SK-N-MC (cell line): Measurements from ENCODE around the gene MAP3K21.

ENCODE experiments used
- DNase-seq: peaks from one replicate; pipeline ENCODE4 v3.0.0-alpha.2; 2011; ENCODE audit warnings: low read depth, low spot score
- H3K27ac ChIP-seq: fragments of 200-600 bp; sonication (generic); 2 replicates; pipeline ENCODE4 v1.5.1; 2016; ENCODE audit warnings: mixed run types
- H3K36me3 ChIP-seq: fragments of 200-600 bp; sonication (generic); 2 replicates; pipeline ENCODE4 v1.6.1; 2017; ENCODE audit warnings: antibody characterized with exemption, low read length, mixed read lengths; ENCODE audit not compliant: insufficient read depth
- H3K4me3 ChIP-seq: fragments of 200-600 bp; sonication (generic); 2 replicates; pipeline ENCODE4 v1.5.1; 2016
- H3K9ac ChIP-seq: fragments of 200-600 bp; sonication (generic); 2 replicates; pipeline ENCODE4 v1.8.0; 2017; ENCODE audit warnings: mixed run types, mixed read lengths; ENCODE audit not compliant: insufficient read length
- H3K9me3 ChIP-seq: fragments of 200-600 bp; sonication (generic); 2 replicates; pipeline ENCODE4 v1.6.1; 2017; ENCODE audit warnings: low read depth, mild to moderate bottlenecking, antibody characterized with exemption, low read length, moderate library complexity, mixed read lengths
- EZH2 ChIP-seq: fragments of 200-600 bp; sonication (generic); IDR thresholded peaks from one replicate; pipeline ENCODE4 v1.6.1; 2017; ENCODE audit warnings: antibody characterized with exemption
- FOXP2 ChIP-seq: optimal IDR thresholded peaks from 2 replicates; pipeline ENCODE3; 2011; ENCODE audit warnings: mild to moderate bottlenecking, moderate library complexity; ENCODE audit not compliant: insufficient read depth; ENCODE audit errors: extremely low read length, control extremely low read depth
- POLR2AphosphoS5 ChIP-seq: IDR thresholded peaks from 2 replicates; pipeline ENCODE4 v1.6.1; 2012; ENCODE audit warnings: mild to moderate bottlenecking, low read depth, low read length, borderline replicate concordance

Gene MAP3K21

GRCh38 chr1:233390842-233391737, 63.6 kb downstream of the MAP3K21 start:
- Histone ChIP-seq H3K9ac (no peak overlapping the region), H3K27ac (no peak overlapping the region), H3K36me3 (no peaks in the 10 kb centered on the region), H3K4me3 (no peak overlapping the region), H3K9me3 (no peaks in the 10 kb centered on the region)
- no peak for TF ChIP-seq FOXP2
- TF ChIP-seq EZH2 = no peak
- no peak for TF ChIP-seq POLR2AphosphoS5
- no peak for DNase-seq

- Histone ChIP-seq H3K9ac (no peak overlapping the region), H3K4me3 (no peak overlapping the region), H3K27ac (no peak overlapping the region), H3K9me3 (no peaks in the 10 kb centered on the region), H3K36me3 (no peaks in the 10 kb centered on the region)
- no peak for TF ChIP-seq EZH2
- no peak for TF ChIP-seq FOXP2
- no peak for TF ChIP-seq POLR2AphosphoS5
- no peak for DNase-seq
Observed at GRCh38 chr1:233393084-233393840, 65.7 kb downstream of the MAP3K21 start.

- H3K4me3 ChIP-seq = no peak overlapping the region
- no peaks in the 10 kb centered on the region for H3K36me3 ChIP-seq
- DNase-seq = no peak
- no peak overlapping the region for H3K27ac ChIP-seq
- H3K9ac ChIP-seq = no peak overlapping the region
- no peaks in the 10 kb centered on the region for H3K9me3 ChIP-seq
- TF ChIP-seq EZH2 = no peak
- no peak for TF ChIP-seq FOXP2
- no peak for TF ChIP-seq POLR2AphosphoS5
Observed at GRCh38 chr1:233393926-233394680, 66.6 kb downstream of the MAP3K21 start.

GRCh38 chr1:233394860-233395717, 67.6 kb downstream of the MAP3K21 start:
- no peak overlapping the region for H3K9ac ChIP-seq
- TF ChIP-seq POLR2AphosphoS5 (no peak), FOXP2 (no peak), EZH2 (no peak)
- no peaks in the 10 kb centered on the region for H3K9me3 ChIP-seq
- H3K27ac ChIP-seq = no peak overlapping the region
- H3K4me3 ChIP-seq = no peak overlapping the region
- no peaks in the 10 kb centered on the region for H3K36me3 ChIP-seq
- peak; percentile 26 for DNase-seq

DNA sequence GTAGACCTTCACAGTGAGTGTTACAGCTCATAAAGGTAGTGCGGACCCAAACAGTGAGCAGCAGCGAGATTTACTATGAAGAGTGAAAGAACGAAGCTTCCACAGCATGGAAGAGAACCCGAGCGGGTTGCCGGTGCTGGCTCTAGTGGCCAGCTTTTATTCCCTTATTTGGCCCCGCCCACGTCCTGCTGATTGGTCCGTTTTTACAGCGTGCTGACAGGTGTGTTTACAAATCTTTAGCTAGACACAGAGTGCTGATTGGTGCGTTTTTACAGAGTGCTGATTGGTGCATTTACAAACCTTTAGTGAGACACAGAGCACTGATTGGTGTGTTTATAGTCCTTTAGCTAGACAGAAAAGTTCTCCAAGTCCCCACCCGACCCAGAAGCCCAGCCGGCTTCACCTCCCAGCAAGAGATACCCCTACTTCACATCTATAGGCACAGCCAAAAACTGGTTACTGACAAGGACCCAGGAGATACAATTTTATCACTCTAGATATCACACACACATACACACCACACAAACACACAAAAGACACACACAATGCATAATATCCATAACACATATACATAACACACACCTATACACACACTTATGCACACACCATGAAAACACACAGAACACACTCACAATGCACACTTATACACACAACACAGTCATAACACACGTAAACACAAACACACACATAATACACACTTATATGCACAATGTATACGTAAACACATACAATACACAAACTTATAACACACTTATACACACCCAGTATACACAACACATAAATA, 68.5 kb downstream of the MAP3K21 start:
- no peak overlapping the region for H3K4me3 ChIP-seq
- DNase-seq = no peak
- no peak overlapping the region for H3K27ac ChIP-seq
- no peak overlapping the region for H3K9ac ChIP-seq
- no peaks in the 10 kb centered on the region for H3K36me3 ChIP-seq
- no peaks in the 10 kb centered on the region for H3K9me3 ChIP-seq
- no peak for TF ChIP-seq EZH2
- TF ChIP-seq FOXP2 = no peak
- TF ChIP-seq POLR2AphosphoS5 = no peak

DNA sequence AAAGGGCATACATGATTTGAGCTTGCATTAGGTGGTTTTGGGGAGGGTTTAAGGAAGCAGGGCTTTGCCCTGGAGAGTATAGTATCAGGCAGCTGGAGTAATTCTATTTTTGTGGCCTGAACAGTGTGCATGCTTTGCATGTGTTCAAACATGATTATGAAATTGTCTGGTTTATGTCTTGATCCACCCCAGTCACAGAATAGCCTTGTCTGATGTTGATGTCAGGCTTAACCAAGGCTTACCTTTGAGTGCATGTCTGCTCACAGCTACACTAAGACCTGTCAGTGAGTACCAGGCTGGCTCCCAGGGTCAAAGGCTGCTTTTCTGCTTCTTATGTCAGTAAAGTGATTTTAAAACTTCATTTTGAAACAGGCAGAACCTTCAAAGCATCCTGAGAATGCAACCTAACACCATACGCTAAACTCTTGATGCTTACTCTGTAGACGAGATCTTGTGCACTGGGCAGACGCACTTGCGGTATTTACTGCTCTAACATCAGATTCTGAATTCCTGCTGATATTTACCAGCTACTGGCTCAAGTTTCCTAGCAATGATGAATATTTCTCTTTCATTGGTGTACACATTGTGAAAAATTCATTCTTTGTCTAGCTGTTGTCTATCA, 78.9 kb downstream of the MAP3K21 start:
- DNase-seq = no peak
- H3K4me3 ChIP-seq = no peak overlapping the region
- no peak overlapping the region for H3K9ac ChIP-seq
- no peaks in the 10 kb centered on the region for H3K36me3 ChIP-seq
- TF ChIP-seq FOXP2 = no peak
- no peak for TF ChIP-seq POLR2AphosphoS5
- TF ChIP-seq EZH2 = no peak
- H3K9me3 ChIP-seq = no peaks in the 10 kb centered on the region
- no peak overlapping the region for H3K27ac ChIP-seq

- no peaks in the 10 kb centered on the region for H3K36me3 ChIP-seq
- no peak overlapping the region for H3K9ac ChIP-seq
- H3K9me3 ChIP-seq = no peaks in the 10 kb centered on the region
- no peak overlapping the region for H3K27ac ChIP-seq
- no peak overlapping the region for H3K4me3 ChIP-seq
- DNase-seq = no peak
- TF ChIP-seq POLR2AphosphoS5 = no peak
- no peak for TF ChIP-seq FOXP2
- no peak for TF ChIP-seq EZH2
Observed at GRCh38 chr1:233406994-233407631, 79.6 kb downstream of the MAP3K21 start.
